IPS-18c (cell line): Measurements from ENCODE around the gene STRIP1.
A peak's percentile ranks its signal among the peaks of the same experiment; 100 is the strongest.
"Not testable (repeated sequence)": the region's sequence is repeated elsewhere in the genome, so short reads cannot be mapped to it uniquely, and the experiment has no call there.

Source experiments
- H3K4me3 ChIP-seq: 2 replicates; pipeline ENCODE4 v1.7.0; 2013; ENCODE audit warnings: low read depth, mild to moderate bottlenecking, low read length, moderate library complexity; ENCODE audit not compliant: insufficient read depth
- H3K9me3 ChIP-seq: one replicate; pipeline ENCODE4 v1.6.1; 2013; ENCODE audit warnings: mild to moderate bottlenecking, low read length, moderate library complexity; ENCODE audit not compliant: control insufficient read depth, insufficient read depth

The STRIP1 gene

DNA sequence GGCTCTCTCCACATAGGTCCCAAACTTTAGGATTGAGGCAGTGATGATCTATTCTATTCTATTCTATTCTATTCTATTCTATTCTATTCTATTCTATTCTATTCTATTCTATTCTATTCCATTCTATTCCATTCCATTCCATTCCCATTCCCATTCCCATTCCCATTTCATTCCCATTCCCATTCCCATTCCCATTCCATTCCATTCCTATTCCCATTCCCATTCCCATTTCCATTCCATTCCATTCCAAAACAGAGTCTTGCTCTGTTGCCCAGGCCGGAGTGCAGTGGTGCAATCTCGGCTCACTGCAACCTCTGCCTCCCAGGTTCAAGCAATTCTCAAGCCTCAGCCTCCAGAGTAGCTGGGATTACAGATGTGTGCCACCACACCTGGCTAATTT, 45.6 kb downstream of the STRIP1 start:
- H3K9me3 ChIP-seq, H3K4me3 ChIP-seq: not testable (repeated sequence)

DNA sequence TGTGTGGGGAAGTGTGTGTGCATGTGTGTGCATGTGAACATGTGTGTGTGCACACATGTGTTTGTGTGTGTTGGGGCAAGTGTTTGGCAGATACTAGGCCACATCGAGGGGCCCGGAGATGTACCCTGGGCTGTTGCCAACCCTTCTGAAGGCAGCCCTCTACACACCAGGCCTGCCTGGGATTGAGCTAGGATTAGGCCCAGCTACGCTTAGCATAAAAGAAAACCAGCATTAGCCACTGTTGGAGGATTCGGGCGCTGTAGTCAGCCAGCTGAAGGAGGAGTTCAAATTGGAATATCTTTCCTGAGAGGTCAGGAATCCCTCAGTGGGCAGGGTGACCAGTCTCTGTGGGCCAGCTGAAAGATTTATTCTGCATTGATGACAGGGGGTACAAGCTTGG, 46.6 kb downstream of the STRIP1 start:
- H3K9me3 ChIP-seq = no peaks in the 10 kb centered on the region
- H3K4me3 ChIP-seq = no peak overlapping the region

DNA sequence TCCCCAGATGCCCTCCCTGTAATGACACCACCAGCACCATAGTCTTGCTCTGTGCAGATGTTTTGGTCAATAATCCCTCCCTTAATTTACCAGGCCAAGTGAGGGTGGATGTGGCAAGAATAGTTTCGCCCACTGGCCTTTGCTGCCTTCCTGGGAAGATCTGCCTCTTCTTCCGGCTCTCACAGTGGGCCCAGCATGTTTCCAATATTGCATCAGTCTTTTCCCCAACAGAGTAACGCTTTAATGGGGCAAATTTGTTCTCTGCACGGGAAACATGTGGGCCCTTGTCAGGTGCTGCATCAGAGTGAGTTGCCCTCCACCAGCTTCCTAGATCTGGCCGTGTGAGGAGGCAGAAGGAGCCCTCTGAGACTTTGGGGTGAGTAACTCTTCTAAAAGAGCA, 48.1 kb downstream of the STRIP1 start:
- Histone ChIP-seq H3K9me3 (no peaks in the 10 kb centered on the region), H3K4me3 (no peak overlapping the region)

DNA sequence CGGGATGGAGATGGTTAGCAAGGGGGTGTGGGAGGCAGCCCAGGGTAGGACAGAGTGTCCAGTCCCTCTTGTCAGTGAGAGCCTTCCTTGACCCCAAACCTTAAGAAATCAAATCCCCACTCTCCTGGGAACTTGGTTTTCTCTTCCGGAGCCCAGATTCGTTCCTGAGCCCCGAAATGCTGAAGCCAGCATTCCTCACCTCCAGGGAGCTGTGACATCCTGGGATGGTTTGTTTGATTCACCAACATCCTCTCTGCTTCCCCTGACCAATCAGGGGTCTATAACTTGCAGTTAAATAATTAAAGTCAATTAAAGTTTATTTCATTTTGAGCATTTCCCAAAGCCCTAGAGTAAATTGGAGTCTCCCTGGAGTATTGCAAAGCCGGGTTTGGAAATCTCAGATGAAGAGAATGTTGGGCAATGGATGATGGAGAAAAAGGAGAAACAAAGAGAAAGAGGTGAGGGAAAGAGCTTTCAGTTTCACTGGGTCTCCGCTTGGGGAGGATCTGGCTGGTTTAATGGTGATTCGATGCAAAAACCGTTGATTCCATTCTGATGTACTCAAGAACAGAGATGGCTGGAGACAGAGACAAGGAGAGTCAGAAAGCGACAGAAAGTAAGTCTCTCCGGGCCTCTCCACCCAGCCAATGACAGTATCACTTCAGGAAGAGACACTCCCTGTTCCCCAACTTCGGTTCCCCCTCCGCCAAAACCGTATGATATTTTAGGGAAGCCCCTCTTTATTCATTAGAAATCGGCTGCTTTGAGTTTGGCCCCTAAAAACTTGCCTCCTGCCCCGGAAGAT, 48.8 kb downstream of the STRIP1 start:
- Histone ChIP-seq H3K4me3 (no peak overlapping the region; the same call in none of the 2 replicates), H3K9me3 (no peaks in the 10 kb centered on the region)

DNA sequence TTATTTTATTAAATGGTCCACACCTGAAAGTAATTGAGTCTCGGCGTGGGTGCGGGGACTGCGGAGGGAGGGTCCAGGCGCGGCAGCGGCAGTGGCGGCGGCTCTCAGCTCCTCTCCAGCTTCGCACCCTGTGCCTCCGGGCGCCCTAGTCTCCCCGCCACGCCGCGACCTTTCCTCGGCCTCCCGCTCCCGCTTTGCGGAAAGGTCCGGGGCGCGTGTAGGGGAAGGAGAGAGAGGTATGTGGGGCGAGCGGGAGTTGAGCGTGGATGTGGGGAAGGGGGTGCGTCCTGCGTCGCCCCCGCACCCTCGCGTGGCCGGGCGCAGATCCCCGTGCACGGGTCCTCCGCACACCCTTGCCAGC, 49.4 kb downstream of the STRIP1 start:
- H3K4me3 ChIP-seq = peak overlapping the region; percentile 22

DNA sequence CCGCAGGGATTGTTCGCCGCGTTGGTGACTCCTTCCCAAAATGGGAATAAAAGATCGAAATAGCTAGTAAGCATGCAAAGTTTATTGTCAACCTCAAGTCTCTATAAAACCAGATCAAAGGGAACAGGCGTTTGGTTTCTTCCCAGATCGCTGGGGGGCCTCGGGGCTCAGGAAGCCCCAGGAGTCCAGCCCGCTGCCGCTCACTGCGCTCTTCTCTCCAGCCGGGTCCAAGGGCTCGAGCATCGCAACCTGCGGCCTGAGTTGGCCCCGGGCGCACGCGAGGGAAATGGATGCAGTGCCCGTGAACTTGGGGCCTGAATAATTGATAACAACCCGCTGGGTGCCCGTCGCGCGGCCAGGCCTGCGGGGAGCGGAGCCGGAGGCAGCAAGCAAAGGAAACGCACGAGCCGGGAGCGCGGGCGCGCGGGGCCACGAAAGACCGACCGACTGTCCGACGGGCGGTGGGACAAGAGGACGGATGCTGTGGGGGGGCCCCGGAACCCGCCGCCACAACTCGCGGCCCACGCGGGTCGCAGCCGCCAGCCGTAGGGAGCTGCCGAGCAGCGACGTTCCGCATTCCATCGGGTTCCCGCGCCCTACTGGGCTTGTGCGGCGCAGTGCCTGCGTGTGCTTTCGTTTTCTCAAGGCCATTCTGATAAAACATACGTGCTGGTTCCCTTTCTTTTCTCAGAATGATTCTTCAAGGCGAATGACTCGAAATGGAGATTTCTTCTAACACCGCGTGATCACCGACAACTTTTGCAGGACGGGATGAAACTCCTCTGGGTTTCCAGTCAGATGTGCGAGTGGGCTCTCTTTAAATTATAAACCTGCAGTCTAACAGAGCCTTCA, 50.0 kb downstream of the STRIP1 start:
- Histone ChIP-seq H3K4me3 (peak overlapping the region; percentile 22; the same call in 1 of the 2 replicates), H3K9me3 (no peaks in the 10 kb centered on the region)

More for the DNA sequence above, 49.4 kb downstream of the STRIP1 start:
- H3K9me3 ChIP-seq = no peaks in the 10 kb centered on the region

DNA sequence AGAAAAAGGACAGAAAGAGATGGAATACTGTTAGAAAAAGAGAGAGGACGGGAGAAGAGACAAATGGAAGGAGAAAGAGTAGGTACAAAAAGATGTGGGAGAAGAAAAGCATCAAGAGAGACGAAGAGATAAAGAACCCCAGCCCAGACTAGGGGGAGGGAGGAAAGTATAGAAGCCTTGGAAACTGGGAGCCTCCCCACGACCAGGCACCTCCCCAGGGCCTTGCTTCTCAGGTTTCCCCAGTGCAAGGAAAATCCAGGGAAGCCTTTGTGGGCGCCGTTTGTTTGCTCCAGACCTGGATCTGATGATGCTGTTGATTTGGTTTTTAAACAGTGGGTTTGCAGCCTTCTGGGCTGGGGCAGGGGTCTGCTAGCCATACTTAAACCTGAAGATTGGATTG, 51.2 kb downstream of the STRIP1 start:
- H3K4me3 ChIP-seq = no peak overlapping the region
- H3K9me3 ChIP-seq = no peaks in the 10 kb centered on the region

DNA sequence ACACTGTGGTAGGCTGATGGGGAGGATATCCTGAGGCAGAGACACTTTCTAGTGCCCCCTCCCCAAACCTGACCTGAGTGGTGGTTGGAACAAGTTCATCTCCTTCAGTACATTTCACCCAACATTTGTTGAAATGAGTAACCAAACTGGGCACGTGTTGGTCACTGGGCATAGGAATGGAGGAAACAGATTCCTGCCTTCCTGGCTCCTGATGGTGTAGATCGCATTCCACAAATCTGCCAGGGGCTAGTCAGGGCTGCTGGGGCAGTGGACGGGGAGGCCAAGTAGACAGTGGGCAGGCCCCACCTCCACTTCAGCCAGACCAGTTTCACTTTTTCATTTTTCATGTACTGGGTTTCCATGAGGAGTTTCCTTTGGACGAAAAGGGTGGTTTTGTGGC, 52.5 kb downstream of the STRIP1 start:
- Histone ChIP-seq H3K4me3 (no peak overlapping the region), H3K9me3 (no peaks in the 10 kb centered on the region)

DNA sequence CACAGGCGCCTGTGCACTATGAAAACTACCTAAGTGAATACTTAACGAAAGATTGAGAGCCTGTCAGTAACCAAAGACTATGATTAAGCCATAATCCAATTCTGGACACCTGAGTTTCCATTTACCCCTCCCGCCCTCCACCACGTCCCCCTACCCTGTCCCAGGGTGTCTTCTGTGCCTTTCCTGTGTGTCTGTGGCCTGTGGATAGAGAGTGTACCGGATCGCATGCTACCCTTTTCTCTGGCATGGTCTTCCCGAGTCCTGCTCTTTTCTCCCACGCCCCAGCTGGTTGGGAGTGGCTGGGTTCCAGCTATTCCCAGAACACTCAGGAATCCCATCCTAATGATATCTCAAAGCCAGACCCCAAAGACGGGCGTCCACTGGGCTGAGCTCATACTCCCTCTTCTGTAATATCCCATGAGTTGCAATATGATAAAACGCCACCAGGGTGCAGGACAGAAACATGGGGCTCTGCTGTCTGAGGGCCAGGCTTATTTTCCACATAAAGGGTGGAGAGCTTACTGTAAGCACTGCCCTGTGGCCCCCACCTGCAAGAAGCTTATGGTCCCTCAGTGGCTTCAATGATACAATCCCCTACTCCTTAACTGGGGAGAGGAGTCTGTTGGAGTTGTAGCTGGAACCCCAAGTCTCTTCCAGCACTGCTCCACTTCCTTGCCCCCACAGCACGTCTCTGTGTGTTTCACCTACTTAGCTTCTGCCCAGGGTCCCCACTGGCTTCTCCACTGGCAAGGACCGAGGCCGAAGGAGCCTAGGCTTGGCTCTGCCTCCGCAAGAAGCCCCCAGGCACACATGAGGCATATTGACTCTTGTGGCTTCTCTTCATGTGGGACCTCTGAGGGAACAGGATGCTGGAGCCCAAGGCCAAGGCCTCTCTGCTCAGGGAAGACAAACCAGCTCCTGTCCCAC, 53.7 kb downstream of the STRIP1 start:
- H3K9me3 ChIP-seq = no peaks in the 10 kb centered on the region
- no peak overlapping the region; the same call in 1 of the 2 replicates for H3K4me3 ChIP-seq

DNA sequence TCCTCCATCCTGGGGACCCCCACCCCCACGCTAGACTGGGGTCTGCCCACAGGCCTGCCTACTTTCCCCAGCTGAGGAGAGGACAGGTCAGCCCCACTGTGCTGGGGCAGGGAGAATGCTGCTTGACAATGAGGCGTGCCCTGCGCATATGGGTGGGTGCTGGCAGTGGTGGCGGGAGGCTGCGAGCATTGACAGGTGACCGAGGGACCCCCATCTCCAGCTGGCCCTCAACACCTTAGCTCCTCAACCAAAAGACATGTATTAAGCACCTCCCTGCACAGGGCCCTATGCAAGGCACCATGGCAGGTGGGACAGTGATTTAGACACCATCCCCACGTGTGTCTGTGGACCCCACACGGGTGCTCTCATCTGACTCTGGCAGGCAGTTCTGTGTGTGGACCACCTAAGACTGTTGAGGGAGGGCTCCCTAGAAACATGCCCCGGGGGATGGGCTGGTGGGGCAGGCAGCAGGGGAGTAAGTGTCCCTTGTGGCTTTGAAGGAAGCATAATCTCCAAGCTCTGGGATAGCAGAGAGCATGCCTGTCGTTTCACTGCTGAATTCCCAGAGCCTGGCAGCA, 54.4 kb downstream of the STRIP1 start:
- Histone ChIP-seq H3K9me3 (no peaks in the 10 kb centered on the region), H3K4me3 (no peak overlapping the region; the same call in 1 of the 2 replicates)

DNA sequence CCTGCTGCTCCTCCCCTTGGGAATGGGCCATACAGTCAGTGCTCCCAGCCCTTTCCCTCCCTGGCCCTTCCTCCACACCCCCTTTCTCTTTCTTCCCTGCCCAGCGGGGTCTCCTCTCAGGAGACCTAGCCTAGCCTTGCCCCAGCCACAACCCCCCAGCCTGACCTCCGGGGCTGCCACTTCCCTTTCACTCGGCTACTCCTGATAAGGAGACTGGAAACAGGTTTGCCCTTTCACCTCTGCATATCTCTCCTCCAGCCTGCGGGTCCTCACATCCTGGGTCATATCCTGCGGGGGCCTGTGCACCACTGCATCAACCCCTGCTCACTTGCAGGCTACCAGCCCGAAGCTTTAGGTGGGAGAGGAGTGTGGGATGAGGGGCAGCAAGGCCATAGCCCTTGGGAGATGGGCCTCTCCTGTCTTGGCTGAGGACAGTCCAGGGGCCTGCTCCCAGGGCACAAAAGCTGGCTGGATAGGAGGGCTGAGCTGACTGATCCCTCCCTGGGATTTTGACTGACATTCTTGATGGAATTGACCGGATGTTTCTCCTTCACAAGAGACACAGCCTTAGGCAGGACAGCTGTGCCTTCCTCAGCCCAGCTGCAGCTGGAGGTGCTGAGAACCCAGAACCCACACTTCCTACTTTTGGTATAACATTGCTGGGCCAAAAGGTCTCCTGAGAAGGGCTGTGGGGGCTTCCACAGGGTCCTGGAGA, 55.3 kb downstream of the STRIP1 start:
- no peak overlapping the region for H3K4me3 ChIP-seq
- no peaks in the 10 kb centered on the region for H3K9me3 ChIP-seq

DNA sequence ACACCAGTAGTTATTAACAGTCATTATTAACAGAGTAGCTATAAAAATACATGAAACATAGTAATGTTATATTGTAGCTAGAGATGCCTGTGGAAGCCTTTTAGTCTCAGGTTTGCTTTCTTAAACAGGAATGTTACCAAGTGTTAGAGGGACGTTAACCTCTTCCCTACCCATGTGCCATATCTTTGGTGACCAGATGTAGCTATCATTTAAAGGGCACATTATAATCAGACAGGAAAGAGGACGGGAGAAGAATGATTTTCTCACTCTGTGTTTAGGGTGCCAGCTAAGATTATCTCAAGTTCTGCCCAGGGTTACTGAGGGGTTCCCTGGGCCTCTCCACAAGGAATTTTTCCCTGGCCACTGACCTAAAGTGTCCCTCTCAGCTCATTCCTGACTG, 57.0 kb downstream of the STRIP1 start:
- no peak overlapping the region for H3K4me3 ChIP-seq
- H3K9me3 ChIP-seq = no peaks in the 10 kb centered on the region

DNA sequence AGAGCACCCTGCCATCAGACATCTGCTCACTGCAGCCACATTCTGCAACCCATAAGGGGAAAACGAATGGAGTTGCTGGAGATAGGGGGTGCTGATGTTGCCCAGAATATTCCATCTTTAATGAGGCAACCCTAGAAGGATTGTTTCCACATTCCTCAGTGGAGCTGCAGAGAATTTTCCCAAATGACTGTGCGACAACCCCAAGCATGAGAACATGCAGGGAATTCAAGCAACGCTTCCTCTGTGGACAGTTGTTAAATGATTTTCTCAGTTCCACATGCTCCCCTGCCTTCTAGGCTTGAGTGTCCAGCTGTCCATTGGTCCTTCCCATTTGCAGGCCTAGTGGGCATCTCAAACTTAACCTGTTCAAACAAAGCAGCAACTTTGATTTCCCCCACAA, 57.4 kb downstream of the STRIP1 start:
- H3K9me3 ChIP-seq = no peaks in the 10 kb centered on the region
- H3K4me3 ChIP-seq = no peak overlapping the region

DNA sequence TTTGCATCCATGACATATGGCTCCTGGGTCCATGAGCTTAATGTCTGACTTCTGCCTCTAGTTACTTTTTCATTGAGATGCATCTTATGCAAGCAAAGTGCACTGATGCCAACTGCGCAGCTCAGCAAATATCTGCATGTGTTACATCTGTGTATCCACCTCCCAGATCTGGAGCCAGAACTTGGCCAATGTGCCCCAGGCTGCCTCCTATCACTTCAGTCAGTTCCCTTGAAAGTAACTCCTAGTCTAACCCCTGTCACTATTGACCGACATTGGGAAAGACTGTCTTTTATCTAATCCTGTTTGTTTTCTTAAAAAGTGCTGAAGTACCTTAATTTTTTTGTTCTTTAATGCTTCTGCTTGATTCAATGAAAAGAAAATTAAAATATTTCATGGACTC, 58.6 kb downstream of the STRIP1 start:
- Histone ChIP-seq H3K9me3 (no peaks in the 10 kb centered on the region), H3K4me3 (no peak overlapping the region)

DNA sequence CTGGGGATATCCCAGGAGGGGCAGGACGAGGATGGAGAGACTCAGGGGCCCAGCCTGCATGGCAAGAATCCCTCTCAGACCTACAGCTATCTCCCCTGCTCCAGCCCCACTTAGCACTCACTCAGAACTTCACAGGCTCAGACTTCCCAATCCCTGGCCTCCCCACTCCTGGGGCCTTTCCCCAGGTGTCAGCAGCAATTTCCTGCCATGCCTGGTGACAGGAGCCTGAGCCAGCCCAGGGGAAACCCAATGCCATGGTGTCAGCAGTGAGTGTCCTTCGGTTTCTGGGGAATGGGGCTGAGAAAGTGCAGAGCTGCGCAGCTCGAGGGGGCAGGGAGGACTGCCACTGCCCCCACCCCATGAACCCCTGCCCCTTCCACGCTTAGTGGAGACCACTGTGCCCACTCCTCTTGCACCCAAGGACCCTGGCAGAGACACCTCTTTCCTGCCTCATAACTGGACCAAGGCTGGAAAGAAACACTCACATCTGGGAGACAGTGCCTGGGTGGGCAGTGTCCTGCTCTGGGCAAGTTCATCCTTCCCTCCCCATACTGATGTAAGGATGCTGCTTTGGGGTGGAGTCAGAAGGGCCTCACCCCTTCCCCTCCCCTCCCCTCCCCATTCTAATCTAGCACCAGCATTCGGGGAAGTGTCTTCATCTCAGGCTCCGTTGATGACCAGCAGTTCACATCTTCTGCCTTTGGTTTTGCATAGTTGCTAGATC, 60.7 kb downstream of the STRIP1 start:
- Histone ChIP-seq H3K9me3 (peaks cover 2% of the 10 kb centered on the region), H3K4me3 (no peak overlapping the region)
